ENCODE measurements around the gene FBXW4.

FBXW4 gene

GRCh38 chr10:101578192-101578591 is 116.8 kb downstream of the FBXW4 start:
- TF ChIP-seq, protein P1, sequence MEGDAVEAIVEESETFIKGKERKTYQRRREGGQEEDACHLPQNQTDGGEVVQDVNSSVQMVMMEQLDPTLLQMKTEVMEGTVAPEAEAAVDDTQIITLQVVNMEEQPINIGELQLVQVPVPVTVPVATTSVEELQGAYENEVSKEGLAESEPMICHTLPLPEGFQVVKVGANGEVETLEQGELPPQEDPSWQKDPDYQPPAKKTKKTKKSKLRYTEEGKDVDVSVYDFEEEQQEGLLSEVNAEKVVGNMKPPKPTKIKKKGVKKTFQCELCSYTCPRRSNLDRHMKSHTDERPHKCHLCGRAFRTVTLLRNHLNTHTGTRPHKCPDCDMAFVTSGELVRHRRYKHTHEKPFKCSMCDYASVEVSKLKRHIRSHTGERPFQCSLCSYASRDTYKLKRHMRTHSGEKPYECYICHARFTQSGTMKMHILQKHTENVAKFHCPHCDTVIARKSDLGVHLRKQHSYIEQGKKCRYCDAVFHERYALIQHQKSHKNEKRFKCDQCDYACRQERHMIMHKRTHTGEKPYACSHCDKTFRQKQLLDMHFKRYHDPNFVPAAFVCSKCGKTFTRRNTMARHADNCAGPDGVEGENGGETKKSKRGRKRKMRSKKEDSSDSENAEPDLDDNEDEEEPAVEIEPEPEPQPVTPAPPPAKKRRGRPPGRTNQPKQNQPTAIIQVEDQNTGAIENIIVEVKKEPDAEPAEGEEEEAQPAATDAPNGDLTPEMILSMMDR (IDR thresholded peaks at IDR 0.05; ENCODE audit: low read depth, low read length) = no peak
- H3K4me3 ChIP-seq (ENCODE audit: low read depth, low read length) = no peak overlapping the region

GRCh38 chr10:101577121-101577871 is 117.7 kb downstream of the FBXW4 start:
- TF ChIP-seq, protein P1 (IDR thresholded peaks at IDR 0.05; ENCODE audit: low read depth, low read length) = no peak
- no peak overlapping the region for H3K4me3 ChIP-seq (ENCODE audit: low read depth, low read length)

DNA sequence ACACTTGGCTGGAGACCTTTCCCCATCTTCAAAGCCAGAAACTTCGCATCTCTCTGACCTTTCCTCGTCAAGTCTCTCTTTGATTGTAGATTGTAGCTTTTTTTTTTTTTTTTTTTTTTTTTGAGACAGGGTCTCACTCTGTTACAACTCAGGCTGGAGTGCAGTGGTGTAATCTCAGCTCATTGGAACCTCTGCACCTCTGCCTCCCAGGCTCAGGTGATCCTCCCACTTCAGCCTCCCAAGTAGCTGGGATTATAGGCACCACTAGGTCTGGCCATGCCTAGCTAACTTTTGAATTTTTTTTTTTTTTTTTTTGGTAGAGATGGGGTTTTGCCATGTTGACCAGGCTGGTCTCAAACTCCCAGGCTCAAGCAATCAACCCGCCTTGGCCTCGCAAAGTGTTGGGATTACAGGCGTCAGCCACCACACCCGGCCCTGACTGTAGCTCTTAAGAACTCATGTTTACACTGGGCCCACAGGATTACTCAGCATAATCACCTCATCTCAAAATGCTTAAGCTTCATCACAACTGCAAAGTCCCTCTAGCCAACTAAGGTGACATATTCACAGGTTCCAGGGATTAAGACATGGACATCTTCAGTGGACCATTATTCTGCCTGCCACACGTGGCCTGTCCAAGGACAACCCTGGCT is 118.6 kb downstream of the FBXW4 start:
- TF ChIP-seq, protein P1 (IDR thresholded peaks at IDR 0.05; ENCODE audit: low read depth, low read length) = no peak
- no peak overlapping the region for H3K4me3 ChIP-seq (ENCODE audit: low read depth, low read length)

GRCh38 chr10:101575580-101576210 is 119.3 kb downstream of the FBXW4 start:
- no peak overlapping the region for H3K4me3 ChIP-seq (ENCODE audit: low read depth, low read length)
- TF ChIP-seq, protein P1 (IDR thresholded peaks at IDR 0.05; ENCODE audit: low read depth, low read length) = no peak

DNA sequence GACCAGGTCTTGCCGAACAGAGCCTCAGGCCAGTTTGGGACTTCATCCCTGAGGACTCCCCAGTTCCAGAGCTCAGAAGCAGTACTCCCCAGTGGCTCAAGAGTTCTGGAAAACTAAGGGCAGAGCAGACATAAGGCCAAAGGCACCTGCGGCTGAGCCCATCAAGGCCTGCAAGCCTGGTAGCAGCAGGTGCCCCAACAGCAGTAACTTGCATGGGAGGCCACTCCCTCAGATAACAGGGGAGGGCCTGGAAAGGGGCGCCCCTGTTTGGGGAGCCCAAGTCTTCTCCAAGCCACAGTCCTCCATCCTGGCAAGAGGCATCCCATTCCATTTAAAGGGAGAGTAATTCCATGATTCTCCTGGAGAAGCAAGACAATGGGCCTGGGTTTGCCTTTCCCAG is 119.9 kb downstream of the FBXW4 start:
- TF ChIP-seq, protein P1 (IDR thresholded peaks at IDR 0.05; ENCODE audit: low read depth, low read length) = no peak
- H3K4me3 ChIP-seq (ENCODE audit: low read depth, low read length) = no peak overlapping the region

- TF ChIP-seq, protein P1 (IDR thresholded peaks at IDR 0.05; ENCODE audit: low read depth, low read length) = no peak
- H3K4me3 ChIP-seq (ENCODE audit: low read depth, low read length) = no peak overlapping the region
Measured at GRCh38 chr10:101573885-101574753, 120.9 kb downstream of the FBXW4 start.
